ENCODE measurements around the gene GMPPB. TPM values are rescaled to one million over a fixed set of nuclear protein-coding genes. Genes with fewer than 3 reads are reported as not detected.
"Not testable (repeated sequence)": the region's sequence is repeated elsewhere in the genome, so short reads cannot be mapped to it uniquely, and the experiment has no call there.

GMPPB gene
- total RNA-seq, 2 donors from 2014 or later, result 12.0 to 21.7 TPM

DNA sequence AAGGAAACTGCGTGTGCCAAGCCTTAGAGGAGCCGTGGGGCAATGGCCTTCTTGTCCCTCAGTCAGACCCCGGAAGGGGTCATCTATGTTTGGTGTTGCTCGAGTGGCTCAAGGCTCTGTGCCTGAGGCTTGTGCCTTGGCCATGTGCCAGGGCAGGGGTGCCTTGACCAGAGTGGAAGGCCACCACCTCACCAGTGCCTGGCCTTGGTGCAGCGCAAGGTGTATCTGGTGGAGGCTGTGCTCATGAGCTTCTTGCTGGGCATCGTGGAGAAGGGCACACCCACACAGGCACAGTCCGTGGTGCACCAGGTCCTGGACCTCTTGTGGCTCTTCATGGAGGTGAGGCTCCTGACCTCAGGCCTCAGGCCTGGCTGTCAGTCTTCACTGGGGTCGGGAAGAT lies 23.7 kb downstream of the GMPPB start:
- TF ChIP-seq, protein P1, sequence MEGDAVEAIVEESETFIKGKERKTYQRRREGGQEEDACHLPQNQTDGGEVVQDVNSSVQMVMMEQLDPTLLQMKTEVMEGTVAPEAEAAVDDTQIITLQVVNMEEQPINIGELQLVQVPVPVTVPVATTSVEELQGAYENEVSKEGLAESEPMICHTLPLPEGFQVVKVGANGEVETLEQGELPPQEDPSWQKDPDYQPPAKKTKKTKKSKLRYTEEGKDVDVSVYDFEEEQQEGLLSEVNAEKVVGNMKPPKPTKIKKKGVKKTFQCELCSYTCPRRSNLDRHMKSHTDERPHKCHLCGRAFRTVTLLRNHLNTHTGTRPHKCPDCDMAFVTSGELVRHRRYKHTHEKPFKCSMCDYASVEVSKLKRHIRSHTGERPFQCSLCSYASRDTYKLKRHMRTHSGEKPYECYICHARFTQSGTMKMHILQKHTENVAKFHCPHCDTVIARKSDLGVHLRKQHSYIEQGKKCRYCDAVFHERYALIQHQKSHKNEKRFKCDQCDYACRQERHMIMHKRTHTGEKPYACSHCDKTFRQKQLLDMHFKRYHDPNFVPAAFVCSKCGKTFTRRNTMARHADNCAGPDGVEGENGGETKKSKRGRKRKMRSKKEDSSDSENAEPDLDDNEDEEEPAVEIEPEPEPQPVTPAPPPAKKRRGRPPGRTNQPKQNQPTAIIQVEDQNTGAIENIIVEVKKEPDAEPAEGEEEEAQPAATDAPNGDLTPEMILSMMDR (IDR thresholded peaks at IDR 0.05), result no peak
- no peaks in the 10 kb centered on the region for H3K9me3 ChIP-seq
- H3K36me3 ChIP-seq, result peaks cover 24% of the 10 kb centered on the region
- H3K27ac ChIP-seq, result no peak overlapping the region
- DNase-seq (ENCODE audit: low spot score), result no peak
- H3K27me3 ChIP-seq, result no peaks in the 10 kb centered on the region
- H3K4me1 ChIP-seq, result peaks cover 0 to 14% of the 10 kb centered on the region in 2 donors
- no peak overlapping the region for H3K4me3 ChIP-seq

DNA sequence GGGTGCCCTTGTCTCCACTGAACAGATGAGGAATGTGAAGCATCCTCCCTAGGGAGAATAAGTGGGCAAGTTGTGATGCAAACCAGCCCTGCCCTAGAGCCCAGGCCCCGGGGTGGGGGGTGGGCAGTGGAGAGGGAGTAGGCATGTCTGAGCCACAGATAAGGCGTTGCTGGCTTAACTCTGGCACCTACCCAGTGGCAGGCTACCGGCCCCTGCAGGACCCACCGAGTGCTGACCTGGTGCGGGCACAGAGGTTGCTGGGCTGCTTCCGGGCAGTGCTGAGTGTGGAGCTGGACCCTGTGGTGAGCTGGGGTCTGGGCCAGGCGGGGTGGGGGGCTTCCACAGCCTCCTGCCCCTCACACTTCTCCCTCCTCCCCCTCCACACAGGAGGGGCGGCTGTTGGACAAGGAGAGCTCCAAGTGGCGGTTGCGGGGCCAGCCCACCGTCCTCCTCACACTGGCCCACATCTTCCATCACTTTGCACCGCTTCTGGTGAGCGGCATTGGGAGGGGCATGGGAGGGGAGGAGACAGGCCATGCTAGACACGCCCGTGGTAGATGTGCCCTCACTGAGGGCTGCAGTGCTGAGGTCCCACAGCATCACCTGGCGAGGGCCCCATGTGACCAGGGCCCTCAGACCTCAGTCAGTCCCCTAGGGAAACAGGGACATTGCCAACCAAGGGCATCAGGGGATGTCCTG lies 24.3 kb downstream of the GMPPB start:
- Histone ChIP-seq H3K4me3 (no peak overlapping the region), H3K27ac (peak overlapping the region in 1 of 2 donors; percentile 53), H3K9me3 (no peaks in the 10 kb centered on the region), H3K4me1 (peaks cover 0 to 14% of the 10 kb centered on the region in 2 donors), H3K27me3 (no peaks in the 10 kb centered on the region), H3K36me3 (peaks cover 18% of the 10 kb centered on the region)
- TF ChIP-seq, protein P1 (IDR thresholded peaks at IDR 0.05), result no peak
- no peak for DNase-seq (ENCODE audit: low spot score)

DNA sequence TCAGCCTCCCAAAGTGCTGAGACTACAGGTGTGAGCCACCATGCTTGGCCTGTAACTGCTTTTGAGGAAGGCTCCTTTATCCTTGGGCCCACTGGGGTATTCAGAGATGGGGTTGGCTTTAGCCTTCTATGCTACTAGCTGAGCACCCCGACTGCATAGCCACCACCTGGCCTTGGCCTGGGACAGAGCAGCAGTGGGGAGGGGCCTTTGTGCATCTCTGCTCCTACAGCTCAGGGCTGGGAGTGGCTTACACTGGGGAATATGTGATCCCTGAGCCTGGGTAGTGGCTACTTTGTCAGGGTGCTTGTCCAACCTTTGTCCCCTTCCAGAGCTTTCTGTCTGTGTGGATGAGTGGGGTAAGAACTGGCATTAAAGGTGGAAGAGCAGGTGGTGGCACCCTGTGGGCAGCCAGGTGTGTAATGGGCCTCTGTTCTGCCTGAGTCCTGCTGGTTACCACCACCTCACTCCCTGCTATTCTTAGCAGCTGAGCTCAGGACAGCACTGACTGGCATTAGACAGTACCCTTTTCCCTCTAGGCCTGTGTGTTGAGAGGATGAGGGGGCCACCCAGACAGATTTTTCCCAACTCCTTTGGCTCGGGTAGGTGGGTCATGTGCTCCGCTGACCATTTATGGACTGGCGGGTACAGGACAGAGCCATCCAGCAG lies 28.3 kb downstream of the GMPPB start:
- Histone ChIP-seq H3K27ac (peak overlapping the region in 1 of 2 donors; percentile 35), H3K36me3 (peaks cover 10% of the 10 kb centered on the region), H3K4me1 (peaks cover 0 to 28% of the 10 kb centered on the region in 2 donors)
- not testable (repeated sequence) for H3K27me3 ChIP-seq; H3K9me3 ChIP-seq; H3K4me3 ChIP-seq; DNase-seq (ENCODE audit: low spot score)

DNA sequence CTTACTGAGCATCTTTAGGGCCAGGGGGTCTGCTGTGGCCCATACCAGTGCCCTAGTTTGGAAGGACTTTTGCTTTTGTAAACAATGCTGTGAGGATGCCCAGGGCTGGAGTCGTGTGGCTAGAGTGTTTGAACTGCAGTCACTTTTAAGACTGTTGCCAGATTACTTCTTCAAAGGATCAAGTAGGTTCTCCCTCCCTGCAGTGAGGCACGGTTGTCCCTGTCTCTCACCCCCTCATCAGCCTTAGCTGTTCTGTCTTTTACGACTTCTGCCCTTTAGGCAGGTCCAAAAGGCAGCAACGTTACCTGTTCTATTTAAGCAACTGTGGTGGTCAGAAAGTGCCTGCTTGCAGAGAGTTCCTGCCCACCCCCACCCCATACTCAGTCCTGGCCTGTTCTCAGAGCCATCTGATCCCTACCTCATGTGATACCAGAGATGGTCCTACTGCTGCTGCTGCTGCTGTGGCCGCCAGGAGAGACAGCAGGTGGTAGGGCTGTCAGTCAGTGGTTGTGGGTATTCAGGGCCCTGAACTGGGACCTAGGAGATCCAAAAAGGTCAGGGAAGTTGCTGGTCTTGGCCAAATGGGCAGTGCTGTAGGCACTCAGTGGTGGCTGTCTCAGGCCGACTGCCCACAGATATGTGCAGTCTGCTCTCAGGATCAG lies 29.2 kb downstream of the GMPPB start:
- H3K27me3 ChIP-seq; H3K9me3 ChIP-seq; H3K27ac ChIP-seq; H3K4me3 ChIP-seq; DNase-seq (ENCODE audit: low spot score): not testable (repeated sequence)
- peaks cover 10% of the 10 kb centered on the region for H3K36me3 ChIP-seq
- peaks cover 0 to 30% of the 10 kb centered on the region in 2 donors for H3K4me1 ChIP-seq

DNA sequence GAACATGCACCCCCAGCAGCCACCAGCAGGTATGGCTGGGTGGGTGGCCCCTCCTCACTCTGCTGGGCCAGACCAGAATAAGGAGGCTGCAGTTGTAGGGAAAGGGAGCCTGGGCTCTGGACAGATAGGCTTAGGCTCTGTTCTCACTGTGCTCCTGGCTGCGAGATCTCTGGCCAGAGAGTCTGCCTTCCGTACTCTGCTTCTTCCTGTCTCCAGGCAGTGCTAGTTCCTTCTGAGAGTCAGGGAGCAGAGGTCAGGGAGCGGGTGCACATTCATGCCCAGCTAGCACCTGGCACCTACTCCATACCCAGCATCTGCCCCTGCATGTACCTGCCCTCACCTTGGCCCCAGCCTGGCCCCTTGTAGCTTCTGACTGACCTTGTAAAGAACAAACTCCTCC lies 32.3 kb downstream of the GMPPB start:
- H3K36me3 ChIP-seq; H3K4me3 ChIP-seq; H3K27me3 ChIP-seq; H3K27ac ChIP-seq; DNase-seq (ENCODE audit: low spot score); H3K9me3 ChIP-seq: not testable (repeated sequence)
- H3K4me1 ChIP-seq, result peaks cover 0 to 38% of the 10 kb centered on the region in 2 donors

DNA sequence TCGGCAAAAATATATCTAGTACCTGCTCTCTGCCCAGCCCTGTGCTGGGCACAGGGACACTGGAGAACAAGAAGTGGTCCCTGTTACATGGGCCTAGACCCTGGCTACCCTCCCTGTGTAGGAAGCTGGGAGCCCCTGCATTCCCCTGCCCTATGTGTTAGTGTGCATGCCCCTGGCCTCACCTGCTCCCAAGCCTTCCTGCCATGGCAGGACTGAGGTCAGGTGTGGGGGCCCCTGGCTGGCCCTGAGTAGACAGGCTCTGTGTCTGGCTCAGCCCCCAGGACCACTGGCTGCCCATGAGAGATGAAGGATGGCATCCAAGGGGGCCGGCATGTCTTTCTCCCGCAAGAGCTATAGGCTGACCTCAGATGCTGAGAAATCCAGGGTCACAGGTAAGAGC lies 32.9 kb downstream of the GMPPB start:
- H3K4me3 ChIP-seq; H3K9me3 ChIP-seq; H3K36me3 ChIP-seq; H3K27me3 ChIP-seq; DNase-seq (ENCODE audit: low spot score); H3K27ac ChIP-seq: not testable (repeated sequence)
- peaks cover 0 to 44% of the 10 kb centered on the region in 2 donors for H3K4me1 ChIP-seq

DNA sequence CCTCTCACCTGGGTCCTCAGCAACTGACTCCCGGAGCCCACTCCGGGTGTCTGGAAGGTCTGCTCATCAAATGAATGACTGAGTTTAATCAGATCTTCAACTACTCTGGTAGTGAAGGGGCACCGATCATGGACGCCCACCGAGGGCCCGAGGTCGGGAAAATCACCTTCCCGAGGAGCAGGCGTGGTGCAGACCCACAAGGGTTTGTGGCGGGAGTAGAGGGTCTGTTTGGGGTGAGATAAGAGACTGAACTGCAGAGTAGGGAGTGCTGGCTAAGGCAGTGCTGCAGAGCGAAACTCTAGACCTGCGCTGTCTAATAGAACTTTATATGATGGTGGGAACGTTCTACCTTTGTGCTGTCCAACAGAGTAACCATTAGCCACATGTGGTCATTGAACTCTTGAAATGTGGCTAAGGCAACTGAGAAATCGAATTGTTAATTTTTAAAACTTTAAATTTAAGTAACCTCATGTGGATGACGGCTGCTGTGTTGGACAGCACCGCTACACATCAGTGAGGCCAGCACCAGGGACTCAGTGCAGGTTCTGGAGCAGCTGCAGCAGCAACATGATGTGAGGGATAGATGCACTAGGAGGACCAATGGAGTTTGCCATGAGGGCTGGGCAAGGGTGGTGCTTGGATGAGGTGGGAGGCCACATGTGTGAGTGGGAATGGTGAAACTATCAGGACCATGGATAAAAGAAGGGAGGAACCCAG lies 33.7 kb downstream of the GMPPB start:
- H3K4me1 ChIP-seq, result peaks cover 0 to 44% of the 10 kb centered on the region in 2 donors
- DNase-seq (ENCODE audit: low spot score); H3K36me3 ChIP-seq; H3K9me3 ChIP-seq; H3K27me3 ChIP-seq: not testable (repeated sequence)
- H3K27ac ChIP-seq, result peak overlapping the region; percentile 71 to 88
- peak overlapping the region; percentile 82 to 97 for H3K4me3 ChIP-seq
